Measurements from ENCODE around the gene SCARF1. TPM values are rescaled to one million over a fixed set of nuclear protein-coding genes. Genes with fewer than 3 reads are reported as not detected.

SCARF1 gene
- total RNA-seq, 1 donor: 4.6 TPM

GRCh38 chr17:1604831-1605528 lies 40.6 kb downstream of the SCARF1 start:
- Histone ChIP-seq H3K4me3 (ENCODE audit: low read length) (no peak overlapping the region), H3K4me1 (ENCODE audit: insufficient read depth, low read length) (peaks cover 47% of the 10 kb centered on the region), H3K27me3 (ENCODE audit: insufficient read depth, low read length) (no peaks in the 10 kb centered on the region), H3K9me3 (ENCODE audit: low read depth, low read length) (no peaks in the 10 kb centered on the region)

- Histone ChIP-seq H3K9me3 (ENCODE audit: low read depth, low read length) (no peaks in the 10 kb centered on the region), H3K4me1 (ENCODE audit: insufficient read depth, low read length) (peaks cover 16% of the 10 kb centered on the region), H3K4me3 (ENCODE audit: low read length) (no peak overlapping the region), H3K27me3 (ENCODE audit: insufficient read depth, low read length) (no peaks in the 10 kb centered on the region)
These were observed 44.0 kb downstream of the SCARF1 start for GRCh38 chr17:1601571-1601970.

- H3K27me3 ChIP-seq (ENCODE audit: insufficient read depth, low read length): no peaks in the 10 kb centered on the region
- no peak overlapping the region for H3K4me3 ChIP-seq (ENCODE audit: low read length)
- no peaks in the 10 kb centered on the region for H3K9me3 ChIP-seq (ENCODE audit: low read depth, low read length)
These were observed 47.0 kb downstream of the SCARF1 start for GRCh38 chr17:1598399-1599095.

GRCh38 chr17:1597861-1598342 lies 47.6 kb downstream of the SCARF1 start:
- no peaks in the 10 kb centered on the region for H3K9me3 ChIP-seq (ENCODE audit: low read depth, low read length)
- peaks cover 13% of the 10 kb centered on the region for H3K4me1 ChIP-seq (ENCODE audit: insufficient read depth, low read length)
- no peak overlapping the region for H3K4me3 ChIP-seq (ENCODE audit: low read length)
- H3K27me3 ChIP-seq (ENCODE audit: insufficient read depth, low read length): no peaks in the 10 kb centered on the region

More at GRCh38 chr17:1598399-1599095, 47.0 kb downstream of the SCARF1 start:
- H3K4me1 ChIP-seq (ENCODE audit: insufficient read depth, low read length): peaks cover 7% of the 10 kb centered on the region

- Histone ChIP-seq H3K4me1 (ENCODE audit: insufficient read depth, low read length) (peaks cover 52% of the 10 kb centered on the region), H3K4me3 (ENCODE audit: low read length) (no peak overlapping the region), H3K27me3 (ENCODE audit: insufficient read depth, low read length) (no peaks in the 10 kb centered on the region), H3K9me3 (ENCODE audit: low read depth, low read length) (no peaks in the 10 kb centered on the region)
These were observed 52.0 kb downstream of the SCARF1 start for GRCh38 chr17:1593630-1593931.

- Histone ChIP-seq H3K9me3 (ENCODE audit: low read depth, low read length) (no peaks in the 10 kb centered on the region), H3K27me3 (ENCODE audit: insufficient read depth, low read length) (no peaks in the 10 kb centered on the region), H3K4me1 (ENCODE audit: insufficient read depth, low read length) (peaks cover 58% of the 10 kb centered on the region), H3K4me3 (ENCODE audit: low read length) (no peak overlapping the region)
These were observed 52.5 kb downstream of the SCARF1 start for GRCh38 chr17:1592751-1593629.

GRCh38 chr17:1591474-1592090 lies 54.0 kb downstream of the SCARF1 start:
- Histone ChIP-seq H3K4me3 (ENCODE audit: low read length) (no peak overlapping the region), H3K27me3 (ENCODE audit: insufficient read depth, low read length) (no peaks in the 10 kb centered on the region), H3K9me3 (ENCODE audit: low read depth, low read length) (no peaks in the 10 kb centered on the region), H3K4me1 (ENCODE audit: insufficient read depth, low read length) (peaks cover 72% of the 10 kb centered on the region)

- Histone ChIP-seq H3K4me1 (ENCODE audit: insufficient read depth, low read length) (peaks cover 76% of the 10 kb centered on the region), H3K4me3 (ENCODE audit: low read length) (no peak overlapping the region), H3K9me3 (ENCODE audit: low read depth, low read length) (no peaks in the 10 kb centered on the region), H3K27me3 (ENCODE audit: insufficient read depth, low read length) (no peaks in the 10 kb centered on the region)
These were observed 54.6 kb downstream of the SCARF1 start for GRCh38 chr17:1590747-1591473.

GRCh38 chr17:1590029-1590746 lies 55.3 kb downstream of the SCARF1 start:
- no peak overlapping the region for H3K4me3 ChIP-seq (ENCODE audit: low read length)

GRCh38 chr17:1588821-1589585 lies 56.5 kb downstream of the SCARF1 start:
- peaks cover 73% of the 10 kb centered on the region for H3K4me1 ChIP-seq (ENCODE audit: insufficient read depth, low read length)
- H3K27me3 ChIP-seq (ENCODE audit: insufficient read depth, low read length): no peaks in the 10 kb centered on the region
- no peak overlapping the region for H3K4me3 ChIP-seq (ENCODE audit: low read length)
- H3K9me3 ChIP-seq (ENCODE audit: low read depth, low read length): no peaks in the 10 kb centered on the region

More at GRCh38 chr17:1590029-1590746, 55.3 kb downstream of the SCARF1 start:
- H3K9me3 ChIP-seq (ENCODE audit: low read depth, low read length): no peaks in the 10 kb centered on the region
- peaks cover 76% of the 10 kb centered on the region for H3K4me1 ChIP-seq (ENCODE audit: insufficient read depth, low read length)
- H3K27me3 ChIP-seq (ENCODE audit: insufficient read depth, low read length): no peaks in the 10 kb centered on the region

- H3K4me1 ChIP-seq (ENCODE audit: insufficient read depth, low read length): peaks cover 46% of the 10 kb centered on the region
- no peaks in the 10 kb centered on the region for H3K9me3 ChIP-seq (ENCODE audit: low read depth, low read length)
- no peaks in the 10 kb centered on the region for H3K27me3 ChIP-seq (ENCODE audit: insufficient read depth, low read length)
- H3K4me3 ChIP-seq (ENCODE audit: low read length): no peak overlapping the region
These were observed 61.4 kb downstream of the SCARF1 start for GRCh38 chr17:1584167-1584566.
